GM12878 (cell line): ENCODE data around the gene IL1RAPL1.

Source experiments
- CHD2 ChIP-seq: IDR thresholded peaks from 2 replicates; pipeline ENCODE4 v1.6.1; 2011; ENCODE audit warnings: low read depth, low read length, improper control_type of control experiment, borderline replicate concordance
- CREB1 ChIP-seq: IDR thresholded peaks from 2 replicates; pipeline ENCODE4 v1.6.1; 2012; ENCODE audit warnings: low read depth, mild to moderate bottlenecking, inconsistent platforms
- SP1 ChIP-seq: IDR thresholded peaks from one replicate; pipeline ENCODE4 v1.6.1; 2011; ENCODE audit warnings: low read depth, low read length
- SREBF2 ChIP-seq: IDR thresholded peaks from 2 replicates; pipeline ENCODE4 v1.6.1; 2012; ENCODE audit warnings: mild to moderate bottlenecking, low read length
- ZNF24 ChIP-seq: fragments of 450-650 bp; IDR thresholded peaks from 2 replicates; pipeline ENCODE4 v1.6.1; 2017; ENCODE audit warnings: antibody characterized with exemption, mild to moderate bottlenecking
- TF ChIP-seq, protein P1 (sequence below), 3 experiments: IDR thresholded peaks in 2 of 3; conservative IDR thresholded peaks in 1 of 3; 2 replicates each; pipeline ENCODE4 v1.5.1; 2011; ENCODE audit warnings: low read depth in 3 of 3, low read length in 3 of 3, mild to moderate bottlenecking in 3 of 3, control low read depth in 2 of 3, moderate library complexity in 2 of 3, inconsistent platforms in 1 of 3, mixed read lengths in 1 of 3; ENCODE audit not compliant: control insufficient read depth in 2 of 3, insufficient read depth in 1 of 3; ENCODE audit errors: extremely low read depth in 1 of 3
- TF ChIP-seq, protein P2 (sequence below): IDR thresholded peaks from 2 replicates; pipeline ENCODE4 v1.6.1; 2011; ENCODE audit warnings: low read depth, mild to moderate bottlenecking, low read length, moderate library complexity, borderline replicate concordance; ENCODE audit errors: extremely low read depth

GRCh38 chrX:28585767-28586166, 1.5 kb upstream of the IL1RAPL1 start:
- TF ChIP-seq CHD2 = no peak
- TF ChIP-seq, protein P1, sequence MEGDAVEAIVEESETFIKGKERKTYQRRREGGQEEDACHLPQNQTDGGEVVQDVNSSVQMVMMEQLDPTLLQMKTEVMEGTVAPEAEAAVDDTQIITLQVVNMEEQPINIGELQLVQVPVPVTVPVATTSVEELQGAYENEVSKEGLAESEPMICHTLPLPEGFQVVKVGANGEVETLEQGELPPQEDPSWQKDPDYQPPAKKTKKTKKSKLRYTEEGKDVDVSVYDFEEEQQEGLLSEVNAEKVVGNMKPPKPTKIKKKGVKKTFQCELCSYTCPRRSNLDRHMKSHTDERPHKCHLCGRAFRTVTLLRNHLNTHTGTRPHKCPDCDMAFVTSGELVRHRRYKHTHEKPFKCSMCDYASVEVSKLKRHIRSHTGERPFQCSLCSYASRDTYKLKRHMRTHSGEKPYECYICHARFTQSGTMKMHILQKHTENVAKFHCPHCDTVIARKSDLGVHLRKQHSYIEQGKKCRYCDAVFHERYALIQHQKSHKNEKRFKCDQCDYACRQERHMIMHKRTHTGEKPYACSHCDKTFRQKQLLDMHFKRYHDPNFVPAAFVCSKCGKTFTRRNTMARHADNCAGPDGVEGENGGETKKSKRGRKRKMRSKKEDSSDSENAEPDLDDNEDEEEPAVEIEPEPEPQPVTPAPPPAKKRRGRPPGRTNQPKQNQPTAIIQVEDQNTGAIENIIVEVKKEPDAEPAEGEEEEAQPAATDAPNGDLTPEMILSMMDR (IDR thresholded peaks at IDR 0.05 in 2 of 3, conservative IDR thresholded peaks at IDR 0.05 in 1 of 3; ENCODE audit: control insufficient read depth in 2 of 3, extremely low read depth in 1 of 3, insufficient read depth in 1 of 3, low read depth in 3 of 3, low read length in 3 of 3) = no peak
- TF ChIP-seq, protein P2, sequence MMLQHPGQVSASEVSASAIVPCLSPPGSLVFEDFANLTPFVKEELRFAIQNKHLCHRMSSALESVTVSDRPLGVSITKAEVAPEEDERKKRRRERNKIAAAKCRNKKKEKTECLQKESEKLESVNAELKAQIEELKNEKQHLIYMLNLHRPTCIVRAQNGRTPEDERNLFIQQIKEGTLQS = no peak
- no peak for TF ChIP-seq CREB1
- TF ChIP-seq SREBF2 = no peak
- no peak for TF ChIP-seq ZNF24
- no peak for TF ChIP-seq SP1
